Gastrocnemius medialis (tissue), 4 donors: ENCODE data around the gene OR4E2. TPM values are rescaled to one million over a fixed set of nuclear protein-coding genes. Genes with fewer than 3 reads are reported as not detected.

ENCODE experiments used
- ATAC-seq, 2 donors: fragments of 150-250 bp; one replicate each; pipeline ENCODE4 v1.9.1; 2016
- DNase-seq, 2 donors: peaks; one replicate each; pipeline ENCODE4 v3.0.0-alpha.2; 2019
- H3K27ac ChIP-seq, 4 donors: fragments of 200-600 bp; sonication (generic); 1 replicate in 1 of 4; 2 replicates in 3 of 4; pipeline ENCODE4 v1.5.1; 2016 to 2018; ENCODE audit warnings: mild to moderate bottlenecking in 2 of 4, moderate library complexity in 1 of 4
- H3K27me3 ChIP-seq, 3 donors: fragments of 200-600 bp; sonication (generic) in 2 of 3; 1 replicate in 1 of 3; 2 replicates in 2 of 3; pipeline versions ENCODE4 v1.5.1 to v1.6.0; 2016 to 2019; ENCODE audit warnings: mild to moderate bottlenecking in 1 of 3, moderate library complexity in 1 of 3
- H3K36me3 ChIP-seq, 2 donors: fragments of 200-600 bp; sonication (generic) in 1 of 2; one replicate each; pipeline ENCODE4 v1.5.1; 2017 to 2018
- H3K4me1 ChIP-seq, 2 donors: fragments of 200-600 bp; sonication (generic) in 1 of 2; one replicate each; pipeline ENCODE4 v1.5.1; 2016 to 2017; ENCODE audit warnings: mild to moderate bottlenecking in 2 of 2
- H3K4me3 ChIP-seq, 4 donors: fragments of 200-600 bp; sonication (generic) in 3 of 4; 1 replicate in 1 of 4; 2 replicates in 3 of 4; pipeline ENCODE4 v1.5.1; 2016 to 2019; ENCODE audit warnings: mild to moderate bottlenecking in 2 of 4
- H3K9me3 ChIP-seq, 3 donors: fragments of 200-600 bp; sonication (generic) in 2 of 3; 1 replicate in 1 of 3; 2 replicates in 2 of 3; pipeline ENCODE4 v1.5.1; 2016 to 2019
- CTCF ChIP-seq, 5 experiments: fragments of 450-650 bp in 3 of 5; fragments of 200-600 bp in 2 of 5; sonication (generic) in 2 of 5; IDR thresholded peaks in 4 of 5; conservative IDR thresholded peaks in 1 of 5; 1 replicate in 4 of 5; 2 replicates in 1 of 5; pipeline ENCODE4 v1.5.1; 2016 to 2019; ENCODE audit warnings: antibody characterized with exemption in 5 of 5, mild to moderate bottlenecking in 3 of 5, moderate library complexity in 3 of 5
- POLR2A ChIP-seq, 2 donors: fragments of 450-650 bp; IDR thresholded peaks; one replicate each; pipeline ENCODE4 v1.6.1; 2017; ENCODE audit warnings: antibody characterized with exemption in 2 of 2, mild to moderate bottlenecking in 2 of 2, moderate library complexity in 2 of 2
- in situ Hi-C, 4 donors: fragments of 200-750 bp; cut with MboI; loops; one replicate each; pipeline versions ENCODE4 v1.15.0 to v1.8.0; 2017; ENCODE audit warnings: low sequenced_read_pairs in 4 of 4
- intact Hi-C: fragments of 100-400 bp; cut with DNase I; formaldehyde crosslinking; loops from one replicate; pipeline ENCODE4 v1.15.1; 2023; ENCODE audit warnings: low total_unique reads
- total RNA-seq, 4 donors: library from RNA; depleted of rRNA; stranded (reverse); fragments of >200 nt; gene quantifications; one replicate each; pipeline versions ENCODE4 v1.1.0 to v1.2.3, GENCODE V29; 2016

OR4E2 gene
- total RNA-seq, 4 donors from 2014 or later = not detected

GRCh38 chr14:21703357-21704326, 50.0 kb downstream of the OR4E2 start:
- in situ Hi-C loops = no loop called here
- no peak for TF ChIP-seq POLR2A (IDR thresholded peaks at IDR 0.05)
- no peak for TF ChIP-seq CTCF (IDR thresholded peaks at IDR 0.05 in 4 of 5, conservative IDR thresholded peaks at IDR 0.05 in 1 of 5)
- Histone ChIP-seq H3K4me3 (no peak overlapping the region), H3K27me3 (no peaks in the 10 kb centered on the region), H3K27ac (no peak overlapping the region), H3K4me1 (no peaks in the 10 kb centered on the region), H3K36me3 (no peaks in the 10 kb centered on the region), H3K9me3 (no peaks in the 10 kb centered on the region)
- no peak for ATAC-seq
- DNase-seq = no peak
- intact Hi-C loops = no loop called here

- intact Hi-C loops = no loop called here
- no peak for TF ChIP-seq POLR2A (IDR thresholded peaks at IDR 0.05)
- no peak for TF ChIP-seq CTCF (IDR thresholded peaks at IDR 0.05 in 4 of 5, conservative IDR thresholded peaks at IDR 0.05 in 1 of 5)
- Histone ChIP-seq H3K27ac (no peak overlapping the region), H3K27me3 (no peaks in the 10 kb centered on the region), H3K9me3 (no peaks in the 10 kb centered on the region), H3K4me1 (no peaks in the 10 kb centered on the region), H3K36me3 (no peaks in the 10 kb centered on the region), H3K4me3 (no peak overlapping the region)
- in situ Hi-C loops = no loop called here
- DNase-seq (no peak), ATAC-seq (no peak)
Observed at GRCh38 chr14:21704338-21704737, 50.7 kb downstream of the OR4E2 start.

- in situ Hi-C loops (no loop called here), intact Hi-C loops (no loop called here)
- Histone ChIP-seq H3K36me3 (no peaks in the 10 kb centered on the region), H3K27me3 (no peaks in the 10 kb centered on the region), H3K4me3 (no peak overlapping the region), H3K4me1 (no peaks in the 10 kb centered on the region), H3K27ac (no peak overlapping the region), H3K9me3 (no peaks in the 10 kb centered on the region)
- ATAC-seq (no peak), DNase-seq (no peak)
- peak in 2 of 5 experiments; percentile 30 to 48 for TF ChIP-seq CTCF (IDR thresholded peaks at IDR 0.05 in 4 of 5, conservative IDR thresholded peaks at IDR 0.05 in 1 of 5)
- TF ChIP-seq POLR2A (IDR thresholded peaks at IDR 0.05) = no peak
Observed at GRCh38 chr14:21711360-21711961, 57.8 kb downstream of the OR4E2 start.

- H3K27ac ChIP-seq = no peak overlapping the region
- no peak overlapping the region for H3K4me3 ChIP-seq
- DNase-seq (no peak), ATAC-seq (no peak)
- H3K36me3 ChIP-seq = no peaks in the 10 kb centered on the region
- no peak for TF ChIP-seq POLR2A (IDR thresholded peaks at IDR 0.05)
- TF ChIP-seq CTCF (IDR thresholded peaks at IDR 0.05 in 4 of 5, conservative IDR thresholded peaks at IDR 0.05 in 1 of 5) = no peak
- in situ Hi-C loops (no loop called here), intact Hi-C loops (no loop called here)
- no peaks in the 10 kb centered on the region for H3K27me3 ChIP-seq
- no peaks in the 10 kb centered on the region for H3K4me1 ChIP-seq
- H3K9me3 ChIP-seq = no peaks in the 10 kb centered on the region
Observed at GRCh38 chr14:21712036-21712435, 58.4 kb downstream of the OR4E2 start.
